K562 (cell line): ENCODE results near the gene KRTAP5-1. TPM values are rescaled to one million over a fixed set of nuclear protein-coding genes. Genes with fewer than 3 reads are reported as not detected.
A peak's percentile ranks its signal among the peaks of the same experiment; 100 is the strongest.

Source experiments
- ATAC-seq: fragments of 200-7000 bp; cut with Tn5 transposase; 3 replicates; pipeline ENCODE4 v1.9.1; 2020; ENCODE audit warnings: moderate library complexity
- BruUV-seq: library from RNA; stranded (reverse); fragments of 400-500 nt; replicated peaks from 2 replicates; lab custom pipeline; 2021; lab: Mats Ljungman, UMichigan
- CTCF ChIA-PET: fragments of 300-600 bp; formaldehyde crosslinking; extraction: SDS; loops from one replicate; lab custom pipeline; 2021; ENCODE audit warnings: low intra/inter-chr PET ratio; lab: Yijun Ruan, JAX
- POLR2A ChIA-PET: fragments of 300-600, 350-650 bp; sonication (Branson Sonifier 250); formaldehyde crosslinking; extraction: SDS; loops from one replicate; lab custom pipeline; 2021; ENCODE audit warnings: antibody characterized with exemption, inconsistent platforms; lab: Yijun Ruan, JAX
- DNase-seq, 4 experiments: peaks; one replicate each; pipeline versions ENCODE4 v3.0.0 to v3.0.0-alpha.2; 2011 to 2018; ENCODE audit warnings: low spot score in 3 of 4, mixed read lengths in 3 of 4; ENCODE audit errors: extremely low read depth in 1 of 4
- FAIRE-seq: peaks from 2 replicates; lab custom pipeline; 2011; peaks lifted over from hg19 to GRCh38; lab: Jason Lieb, UNC
- H2AFZ ChIP-seq: 2 replicates; pipeline ENCODE4 v1.6.0; 2011; ENCODE audit warnings: low read depth, low read length, control low read depth, inconsistent platforms
- H3K27ac ChIP-seq: fragments of 200-600 bp; 3 replicates; pipeline ENCODE4 v1.8.0; 2011; ENCODE audit warnings: low read depth, mild to moderate bottlenecking, control low read depth, inconsistent platforms, low read length, moderate library complexity, mixed read lengths; ENCODE audit errors: extremely low read depth
- H3K27me3 ChIP-seq, 2 experiments: fragments of 300-600 bp in 1 of 2; 2 replicates in 1 of 2; 3 replicates in 1 of 2; pipeline versions ENCODE4 v1.6.0 to v1.8.0; 2011; ENCODE audit warnings: inconsistent platforms in 2 of 2, low read length in 2 of 2, mild to moderate bottlenecking in 1 of 2, mixed read lengths in 1 of 2, moderate library complexity in 1 of 2; ENCODE audit not compliant: control insufficient read depth in 2 of 2, insufficient read depth in 2 of 2
- H3K36me3 ChIP-seq: fragments of 300-600 bp; 3 replicates; pipeline ENCODE4 v1.8.0; 2011; ENCODE audit warnings: mild to moderate bottlenecking, low read length, inconsistent platforms; ENCODE audit not compliant: control insufficient read depth, insufficient read depth
- H3K4me1 ChIP-seq, 2 experiments: fragments of 200-600 bp in 1 of 2; replicated peaks in 1 of 2; 2 replicates in 1 of 2; 3 replicates in 1 of 2; pipeline versions ENCODE4 v1.5.1 to v1.8.0; 2011; ENCODE audit warnings: inconsistent platforms in 2 of 2, low read length in 2 of 2, mild to moderate bottlenecking in 1 of 2, mixed read lengths in 1 of 2, moderate library complexity in 1 of 2; ENCODE audit not compliant: control insufficient read depth in 2 of 2, insufficient read depth in 2 of 2
- H3K4me2 ChIP-seq: 2 replicates; pipeline ENCODE4 v1.6.1; 2011; ENCODE audit warnings: low read length, control low read depth, inconsistent platforms, mixed read lengths; ENCODE audit not compliant: insufficient read depth
- H3K4me3 ChIP-seq: fragments of 200-600 bp; sonication (generic), shearing (Covaris generic); 2 replicates; pipeline ENCODE4 v1.5.1; 2016; ENCODE audit warnings: control low read depth, inconsistent platforms
- H3K79me2 ChIP-seq: fragments of 200-600 bp; 3 replicates; pipeline ENCODE4 v1.8.0; 2011; ENCODE audit warnings: low read length, inconsistent platforms; ENCODE audit not compliant: control insufficient read depth, insufficient read depth
- H3K9ac ChIP-seq, 2 experiments: 2 replicates each; pipeline versions ENCODE4 v1.6.0 to v1.6.1; 2011; ENCODE audit warnings: low read depth in 2 of 2, low read length in 2 of 2, control low read depth in 1 of 2, inconsistent platforms in 1 of 2, mild to moderate bottlenecking in 1 of 2, mixed read lengths in 1 of 2; ENCODE audit not compliant: insufficient read depth in 1 of 2
- H3K9me1 ChIP-seq: one replicate; pipeline ENCODE4 v1.6.0; 2011; ENCODE audit warnings: inconsistent platforms, mild to moderate bottlenecking, low read length, moderate library complexity; ENCODE audit not compliant: control insufficient read depth, insufficient read depth
- H3K9me3 ChIP-seq: replicated peaks from 2 replicates; pipeline ENCODE4 v1.5.1; 2011; ENCODE audit warnings: low read depth, low read length, inconsistent platforms; ENCODE audit not compliant: control insufficient read depth, insufficient read depth
- H4K20me1 ChIP-seq: replicated peaks from 2 replicates; pipeline ENCODE4 v1.6.1; 2011; ENCODE audit warnings: low read length, inconsistent platforms, mixed read lengths; ENCODE audit not compliant: control insufficient read depth, insufficient read depth
- ATF1 ChIP-seq, 2 experiments: fragments of 450-650 bp in 1 of 2; IDR thresholded peaks; 2 replicates each; pipeline ENCODE4 v1.6.1; 2016; ENCODE audit warnings: missing compliant biosample characterization in 1 of 2, missing genetic modification characterization in 1 of 2
- ATF7 ChIP-seq: fragments of 450-650 bp; IDR thresholded peaks from 2 replicates; pipeline ENCODE4 v1.7.1; 2014; ENCODE audit warnings: mild to moderate bottlenecking, moderate library complexity
- CREB1 ChIP-seq, 2 experiments: sonication (generic) in 1 of 2; formaldehyde crosslinking in 1 of 2; IDR thresholded peaks; 2 replicates each; pipeline versions ENCODE4 v1.6.1 to v1.8.0; 2012 to 2022; ENCODE audit warnings: inconsistent platforms in 1 of 2, mild to moderate bottlenecking in 1 of 2, missing genetic modification reagents in 1 of 2, moderate library complexity in 1 of 2
- CXXC5 ChIP-seq: fragments of 250-450 bp; sonication (Bioruptor Pico); IDR thresholded peaks from 2 replicates; pipeline ENCODE4 v1.8.0; 2022; ENCODE audit warnings: inconsistent platforms, mild to moderate bottlenecking, moderate library complexity
- FOSL1 ChIP-seq: fragments of 200-800 bp; sonication (Bioruptor generic); conservative IDR thresholded peaks from 2 replicates; pipeline ENCODE4 v1.6.1; 2016; ENCODE audit warnings: missing genetic modification characterization, missing compliant biosample characterization
- JUN ChIP-seq, 2 experiments: sonication (generic) in 1 of 2; formaldehyde crosslinking in 1 of 2; IDR thresholded peaks; 2 replicates each; pipeline versions ENCODE4 v1.6.1 to v1.8.0; 2012 to 2022; ENCODE audit warnings: borderline replicate concordance in 2 of 2, mild to moderate bottlenecking in 2 of 2, improper control_type of control experiment in 1 of 2, low read depth in 1 of 2, low read length in 1 of 2, missing genetic modification reagents in 1 of 2
- JUND ChIP-seq, 2 experiments: IDR thresholded peaks; 2 replicates in 1 of 2; 3 replicates in 1 of 2; pipeline ENCODE4 v1.6.1; 2011; ENCODE audit warnings: borderline replicate concordance in 2 of 2, low read depth in 2 of 2, low read length in 2 of 2, improper control_type of control experiment in 1 of 2, missing biosample characterization in 1 of 2, missing genetic modification characterization in 1 of 2, missing genetic modification reagents in 1 of 2
- KAT2B ChIP-seq: IDR thresholded peaks from one replicate; pipeline ENCODE4 v1.6.1; 2012; ENCODE audit warnings: low read depth, mild to moderate bottlenecking, control low read depth, inconsistent platforms, low read length, moderate library complexity
- MAZ ChIP-seq, 2 experiments: fragments of 450-650 bp in 1 of 2; sonication (generic) in 1 of 2; formaldehyde crosslinking; IDR thresholded peaks in 1 of 2; conservative IDR thresholded peaks in 1 of 2; 2 replicates each; pipeline versions ENCODE4 v1.4.0 to v1.5.0; 2020; ENCODE audit warnings: mild to moderate bottlenecking in 1 of 2, missing genetic modification reagents in 1 of 2
- NFIC ChIP-seq: fragments of 450-650 bp; IDR thresholded peaks from 2 replicates; pipeline ENCODE4 v1.6.1; 2017; ENCODE audit warnings: mild to moderate bottlenecking, inconsistent platforms
- NONO ChIP-seq, 2 experiments: fragments of 200-400 bp in 1 of 2; fragments of 450-650 bp in 1 of 2; formaldehyde crosslinking in 1 of 2; IDR thresholded peaks; 2 replicates each; pipeline ENCODE4 v1.6.1; 2017; ENCODE audit warnings: low read depth in 2 of 2, mild to moderate bottlenecking in 2 of 2, moderate library complexity in 2 of 2, low read length in 1 of 2
- POLR2G ChIP-seq: fragments of 200-400 bp; formaldehyde crosslinking; IDR thresholded peaks from 2 replicates; pipeline ENCODE4 v1.6.1; 2017; ENCODE audit warnings: low read depth, mild to moderate bottlenecking, antibody characterized with exemption, low read length, moderate library complexity
- ZFP36 ChIP-seq: fragments of 150-350 bp; IDR thresholded peaks from 2 replicates; pipeline ENCODE4 v1.6.1; 2018; ENCODE audit warnings: low read length, low read depth; ENCODE audit not compliant: partially characterized antibody
- ZNF436 ChIP-seq: fragments of 250-450, 450-650 bp; sonication (Bioruptor Pico); formaldehyde crosslinking; IDR thresholded peaks from 2 replicates; pipeline ENCODE4 v1.7.0; 2020; ENCODE audit warnings: mild to moderate bottlenecking
- ZNF77 ChIP-seq: fragments of 250-450 bp; sonication (Bioruptor Pico); IDR thresholded peaks from 2 replicates; pipeline ENCODE4 v1.5.0; 2020
- WGBS: fragments of 100-300 bp; shearing (Covaris generic); methylation state at CpG from one replicate; pipeline ENCODE4 v1.1.6; 2016; ENCODE audit warnings: low coverage, mixed read lengths; ENCODE audit not compliant: insufficient coverage; ENCODE audit errors: missing lambda C conversion rate; 5-methylcytosine and 5-hydroxymethylcytosine counted together
- in situ Hi-C: fragments of 300-500 bp; cut with MboI; formaldehyde crosslinking; loops from 4 replicates; pipeline ENCODE4 v1.15.0; 2018; ENCODE audit warnings: inconsistent platforms, mixed read lengths
- intact Hi-C: fragments of 100-400 bp; cut with micrococcal nuclease; formaldehyde crosslinking; loops from 2 replicates; pipeline ENCODE4 v1.14.2; 2022
- polyA plus RNA-seq, 8 experiments: library from polyadenylated mRNA; depleted of rRNA in 4 of 8; stranded (reverse) in 5 of 8; unstranded in 3 of 8; fragments of >200 nt; fragmentation: Nextera tagmentation in 2 of 8; fragmentation: Illumina TruSeq in 1 of 8; extraction: Ambion mirVana in 2 of 8; extraction: Trizol in 1 of 8; gene quantifications; 2 replicates each; pipeline versions ENCODE4 v1.2.1 to v1.2.3, GENCODE V29; 2011 to 2014; ENCODE audit warnings: inconsistent platforms in 1 of 8, missing spikeins in 1 of 8
- total RNA-seq, 7 experiments: library from RNA; depleted of rRNA in 6 of 7; stranded (reverse); fragments of >200 nt in 6 of 7; fragmentation: Illumina TruSeq in 2 of 7; extraction: Trizol in 2 of 7; gene quantifications; 2 replicates each; pipeline versions ENCODE4 v1.2.1 to v1.2.3, GENCODE V29; 2011 to 2021; ENCODE audit warnings: low replicate concordance in 1 of 7
- TF ChIP-seq, protein P1 (sequence below): sonication (generic); formaldehyde crosslinking; IDR thresholded peaks from 2 replicates; pipeline ENCODE4 v1.8.1; 2022; ENCODE audit warnings: missing genetic modification reagents
- TF ChIP-seq, protein P2 (sequence below): sonication (generic); formaldehyde crosslinking; IDR thresholded peaks from 2 replicates; pipeline ENCODE4 v1.9.0; 2022; ENCODE audit warnings: mild to moderate bottlenecking, missing genetic modification reagents

KRTAP5-1 gene
- total and polyA plus RNA-seq, 9 of the 15 experiments (the other 6 are each of a cell fraction or from before 2014, with no cell fraction given) = not detected

DNA sequence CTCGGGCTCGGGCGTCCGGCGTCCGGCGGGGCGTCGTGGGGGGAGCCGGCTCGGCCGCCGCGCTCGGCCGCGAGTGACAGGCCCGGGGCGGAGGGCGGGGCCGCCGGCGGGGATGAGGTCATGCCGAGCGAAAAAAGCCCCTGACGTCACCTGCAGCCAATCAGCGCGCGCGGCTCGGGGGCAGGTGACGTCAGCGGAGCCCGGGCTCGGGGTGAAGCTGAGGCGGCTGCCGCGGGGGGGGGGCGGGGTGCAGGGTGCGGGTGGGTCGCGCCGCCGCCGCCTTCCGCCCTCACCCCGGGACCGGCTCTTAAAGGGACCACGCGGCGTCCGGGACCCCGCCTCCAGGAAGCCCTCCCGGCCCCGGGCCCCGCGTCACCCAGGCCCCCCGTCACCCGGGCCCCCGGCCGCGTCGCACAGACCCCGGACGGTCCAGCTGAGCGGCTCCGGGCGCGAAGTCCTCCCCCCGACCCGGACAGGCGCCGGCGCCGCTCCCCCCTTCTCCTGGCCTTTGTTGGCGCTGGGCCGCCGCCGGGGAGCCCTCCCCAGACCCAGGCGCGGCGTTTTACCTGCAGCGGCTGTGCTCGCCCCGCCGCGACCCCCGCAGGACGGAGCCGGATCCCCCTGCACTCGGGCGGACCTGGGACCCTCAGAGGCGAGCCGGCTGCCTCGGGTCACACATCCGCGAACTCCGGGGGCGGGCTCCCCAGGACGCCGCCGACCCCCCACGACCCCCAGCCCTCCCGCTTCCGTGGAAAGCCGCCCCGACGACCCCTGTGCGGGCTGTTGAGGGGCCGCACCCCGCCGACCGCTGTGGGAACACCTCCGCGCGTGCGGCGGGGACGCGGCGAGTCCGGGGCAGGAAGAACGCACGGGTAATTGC, 12.6 kb downstream of the KRTAP5-1 start, which contains the start of gene DUSP8:
TSS of gene DUSP8 (minus strand) at position 75 of the 880 bp plus-strand sequence. CDS start 6,445 bp downstream, outside the sequence.
- BruUV-seq = no TSS peak
- Histone ChIP-seq H3K4me3 (peak within 1 kb of the TSS; percentile 51), H3K9me1 (no peaks in the 10 kb centered on the region), H4K20me1 (peaks cover 29% of the 10 kb centered on the region), H2AFZ (peak within 1 kb of the TSS; percentile 66; the same call in 1 of the 2 replicates), H3K4me2 (0 out of 2 replicates have a peak within 1 kb of the TSS, but pooled peaks have one; percentile 18), H3K9ac (peak within 1 kb of the TSS; percentile 63 to 87; a peak in 3 of 4 replicates), H3K79me2 (no peaks in the 10 kb centered on the region), H3K36me3 (no peaks in the 10 kb centered on the region), H3K27me3 (peaks cover 0 to 18% of the 10 kb centered on the region in 2 experiments; a peak in 3 of 5 replicates), H3K9me3 (no peaks in the 10 kb centered on the region), H3K4me1 (peaks cover 0 to 40% of the 10 kb centered on the region in 2 experiments; a peak in 3 of 5 replicates), H3K27ac (peak within 1 kb of the TSS; percentile 67; the same call in 1 of the 3 replicates)
- intact Hi-C loops (loop anchor here (5.0 to 10.0 kb wide), 3 partner anchors 118 to 458 kb away; no protein-coding TSS in a partner anchor), in situ Hi-C loops (no loop called here)
- FAIRE-seq = no peak
- ChIA-PET POLR2A (no interaction called here), CTCF (interaction anchor here (0.5 to 0.7 kb wide), 2 partner anchors 19 to 371 kb away, joined by 3 to 4 read pairs; no protein-coding TSS in a partner anchor)
- WGBS = 2% methylated on average over 20 of the region's 124 CpGs
- DNase-seq = peak; percentile 93 to 99 (median 98)
- peak; percentile 83 for ATAC-seq
- TF ChIP-seq POLR2G (peak; percentile 58), NONO (IDR thresholded peaks at IDR 0.05; ENCODE audit: low read depth in 2 of 2, low read length in 1 of 2) (0 out of 4 replicates have a peak, but pooled peaks of 1 of the 2 experiments have one; percentile 8), CREB1 (IDR thresholded peaks at IDR 0.05) (peak; percentile 76), CREB1 (CRISPR knock-in tag; IDR thresholded peaks at IDR 0.05) (peak; percentile 59; the same call in 1 of the 2 replicates), ZNF77 (CRISPR knock-in tag) (no peak), ZFP36 (peak; percentile 84), JUN (IDR thresholded peaks at IDR 0.05; ENCODE audit: borderline replicate concordance, low read depth, low read length) (peak; percentile 97), JUN (CRISPR knock-in tag; IDR thresholded peaks at IDR 0.05; ENCODE audit: borderline replicate concordance) (0 out of 2 replicates have a peak, but pooled peaks have one; percentile 37), ATF1 (CRISPR knock-in tag; IDR thresholded peaks at IDR 0.05) (peak; percentile 32; the same call in 1 of the 2 replicates), ATF1 (tag; IDR thresholded peaks at IDR 0.05) (peak; percentile 83), ZNF436 (CRISPR knock-in tag) (peak; percentile 71), ATF7 (peak; percentile 98), KAT2B (no peak), NFIC (0 out of 2 replicates have a peak, but pooled peaks have one; percentile 12), JUND (IDR thresholded peaks at IDR 0.05; ENCODE audit: borderline replicate concordance, low read depth, low read length) (peak; percentile 97), JUND (tag; IDR thresholded peaks at IDR 0.05; ENCODE audit: borderline replicate concordance, low read depth, low read length) (peak; percentile 91; the same call in 1 of the 3 replicates), CXXC5 (peak; percentile 37; the same call in 1 of the 2 replicates), FOSL1 (tag) (peak; percentile 57), MAZ (CRISPR knock-in tag; conservative IDR thresholded peaks at IDR 0.05 in 1 of 2, IDR thresholded peaks at IDR 0.05 in 1 of 2) (0 out of 4 replicates have a peak, but pooled peaks of 1 of the 2 experiments have one; percentile 24)
- TF ChIP-seq, protein P1, sequence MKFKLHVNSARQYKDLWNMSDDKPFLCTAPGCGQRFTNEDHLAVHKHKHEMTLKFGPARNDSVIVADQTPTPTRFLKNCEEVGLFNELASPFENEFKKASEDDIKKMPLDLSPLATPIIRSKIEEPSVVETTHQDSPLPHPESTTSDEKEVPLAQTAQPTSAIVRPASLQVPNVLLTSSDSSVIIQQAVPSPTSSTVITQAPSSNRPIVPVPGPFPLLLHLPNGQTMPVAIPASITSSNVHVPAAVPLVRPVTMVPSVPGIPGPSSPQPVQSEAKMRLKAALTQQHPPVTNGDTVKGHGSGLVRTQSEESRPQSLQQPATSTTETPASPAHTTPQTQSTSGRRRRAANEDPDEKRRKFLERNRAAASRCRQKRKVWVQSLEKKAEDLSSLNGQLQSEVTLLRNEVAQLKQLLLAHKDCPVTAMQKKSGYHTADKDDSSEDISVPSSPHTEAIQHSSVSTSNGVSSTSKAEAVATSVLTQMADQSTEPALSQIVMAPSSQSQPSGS (CRISPR knock-in tag) = peak; percentile 91
- TF ChIP-seq, protein P2, sequence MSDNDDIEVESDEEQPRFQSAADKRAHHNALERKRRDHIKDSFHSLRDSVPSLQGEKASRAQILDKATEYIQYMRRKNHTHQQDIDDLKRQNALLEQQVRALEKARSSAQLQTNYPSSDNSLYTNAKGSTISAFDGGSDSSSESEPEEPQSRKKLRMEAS = no peak
